Hepatocyte (in vitro differentiated cells): ENCODE data around the gene MGAT4A.

ENCODE experiments used
- CTCF ChIP-seq: fragments of 200-600 bp; sonication (generic); IDR thresholded peaks from 2 replicates; pipeline ENCODE4 v1.5.1; 2016; ENCODE audit warnings: antibody characterized with exemption, mild to moderate bottlenecking; ENCODE audit not compliant: poor library complexity
- EZH2 ChIP-seq: fragments of 200-600 bp; sonication (generic); IDR thresholded peaks from 2 replicates; pipeline ENCODE4 v1.6.1; 2016; ENCODE audit warnings: antibody characterized with exemption, mild to moderate bottlenecking, borderline replicate concordance

DNA sequence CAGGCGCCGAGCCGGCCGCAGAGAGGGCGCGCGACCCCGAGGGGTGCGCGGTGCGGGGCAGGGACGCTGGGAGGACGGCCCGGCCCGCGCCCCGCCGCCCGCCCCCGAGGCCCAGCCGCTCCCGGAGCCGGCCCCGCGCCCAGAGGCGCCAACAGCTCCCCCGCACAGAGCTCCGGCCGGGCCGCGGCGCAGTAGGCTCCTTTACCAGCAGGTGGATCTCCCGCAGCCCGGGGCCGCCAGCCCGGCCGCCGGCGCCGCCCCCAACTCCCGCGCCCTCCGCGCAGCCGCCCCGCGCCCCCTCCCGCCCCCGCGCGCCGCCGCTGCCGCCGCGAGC lies 258 bp downstream of the MGAT4A start:
- TF ChIP-seq CTCF (no peak), EZH2 (no peak)
